ENCODE data around the gene ZG16.
A peak's percentile ranks its signal among the peaks of the same experiment; 100 is the strongest.
"Not testable (repeated sequence)": the region's sequence is repeated elsewhere in the genome, so short reads cannot be mapped to it uniquely, and the experiment has no call there.

ZG16 gene

DNA sequence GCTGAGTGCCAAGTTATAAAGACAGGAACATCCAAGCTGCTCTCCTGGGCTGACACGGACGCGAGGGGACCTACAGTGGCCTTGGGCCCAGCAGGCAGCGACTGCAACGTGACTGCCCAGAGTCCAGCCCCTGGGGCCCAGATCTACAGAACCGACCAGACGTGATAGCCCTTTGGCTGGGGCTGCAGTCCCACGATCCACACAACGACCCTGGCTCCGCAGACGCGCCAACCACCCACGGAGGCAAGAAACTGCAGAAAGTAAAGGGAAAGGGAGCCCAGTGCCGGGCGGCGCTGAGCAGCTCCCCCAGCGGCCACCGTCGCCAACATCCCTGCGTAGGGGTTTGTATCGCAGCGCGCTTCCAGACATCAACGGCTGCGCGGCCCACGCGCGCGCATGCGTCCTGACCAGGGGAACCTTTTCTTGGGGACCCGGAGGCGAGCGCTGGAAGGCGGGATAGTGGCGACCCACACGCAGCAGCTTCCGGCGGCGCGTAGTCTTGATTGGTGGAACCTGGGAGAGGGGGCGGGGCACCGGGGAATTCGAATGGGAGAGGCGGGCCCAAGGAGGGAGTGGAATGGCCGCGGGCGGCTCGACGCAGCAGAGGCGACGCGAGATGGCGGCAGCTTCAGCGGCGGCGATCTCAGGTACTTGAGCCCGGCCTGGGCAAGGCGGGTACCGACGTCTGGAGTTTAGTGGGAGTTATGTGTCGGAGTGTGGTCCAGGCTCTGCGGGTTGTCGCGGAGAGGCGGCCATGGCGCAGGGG lies 12.3 kb downstream of the ZG16 start, which contains the start of gene KIF22:
Gene KIF22, plus strand, starts transcription at position 569 of the 766 bp plus-strand sequence. Its CDS starts 9 bp downstream, at position 578.
- DNase-seq: peak; percentile 99

DNA sequence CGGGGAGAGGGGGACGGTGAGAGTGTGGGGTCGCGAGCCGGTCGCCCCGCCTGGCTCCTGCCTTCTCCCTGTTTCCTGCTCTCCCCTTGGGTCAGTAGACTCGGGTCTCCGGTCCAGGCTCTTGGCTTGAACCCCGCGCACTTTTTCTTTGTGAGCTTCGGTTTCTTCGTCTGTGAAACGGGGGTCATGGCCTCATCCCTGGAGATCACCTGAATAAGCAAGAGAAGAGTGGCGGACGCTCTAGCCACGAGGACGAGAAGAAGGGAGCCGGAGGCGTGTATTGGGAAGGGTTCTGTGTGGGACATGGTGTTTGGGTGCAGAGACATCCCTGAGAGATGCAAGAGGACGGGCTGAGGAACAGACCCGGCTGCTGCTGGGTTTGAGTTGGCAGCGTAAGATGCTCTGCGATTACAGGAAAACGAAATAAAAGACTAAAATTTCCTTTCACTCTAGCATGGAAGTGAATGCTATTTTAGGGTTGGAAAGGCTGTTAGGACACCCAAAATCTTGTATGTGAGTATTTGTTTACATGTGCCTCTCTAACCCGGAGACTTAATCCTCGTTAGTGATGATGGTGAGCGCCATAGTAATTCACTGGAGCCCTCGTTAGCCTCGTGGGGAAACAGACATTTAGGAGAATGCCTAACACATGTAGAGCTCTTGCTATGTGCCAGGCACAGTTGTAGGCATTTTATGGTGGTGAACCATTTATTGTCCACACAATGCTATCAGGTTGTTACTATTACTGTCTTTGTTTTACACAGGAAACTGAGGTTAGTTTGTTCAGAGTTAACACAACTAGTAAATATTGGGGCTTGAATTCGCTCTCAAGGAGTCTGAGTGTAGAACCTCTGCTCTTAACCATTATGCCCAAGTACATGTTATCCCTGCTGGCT lies 13.1 kb downstream of the ZG16 start:
- DNase-seq: no peak

DNA sequence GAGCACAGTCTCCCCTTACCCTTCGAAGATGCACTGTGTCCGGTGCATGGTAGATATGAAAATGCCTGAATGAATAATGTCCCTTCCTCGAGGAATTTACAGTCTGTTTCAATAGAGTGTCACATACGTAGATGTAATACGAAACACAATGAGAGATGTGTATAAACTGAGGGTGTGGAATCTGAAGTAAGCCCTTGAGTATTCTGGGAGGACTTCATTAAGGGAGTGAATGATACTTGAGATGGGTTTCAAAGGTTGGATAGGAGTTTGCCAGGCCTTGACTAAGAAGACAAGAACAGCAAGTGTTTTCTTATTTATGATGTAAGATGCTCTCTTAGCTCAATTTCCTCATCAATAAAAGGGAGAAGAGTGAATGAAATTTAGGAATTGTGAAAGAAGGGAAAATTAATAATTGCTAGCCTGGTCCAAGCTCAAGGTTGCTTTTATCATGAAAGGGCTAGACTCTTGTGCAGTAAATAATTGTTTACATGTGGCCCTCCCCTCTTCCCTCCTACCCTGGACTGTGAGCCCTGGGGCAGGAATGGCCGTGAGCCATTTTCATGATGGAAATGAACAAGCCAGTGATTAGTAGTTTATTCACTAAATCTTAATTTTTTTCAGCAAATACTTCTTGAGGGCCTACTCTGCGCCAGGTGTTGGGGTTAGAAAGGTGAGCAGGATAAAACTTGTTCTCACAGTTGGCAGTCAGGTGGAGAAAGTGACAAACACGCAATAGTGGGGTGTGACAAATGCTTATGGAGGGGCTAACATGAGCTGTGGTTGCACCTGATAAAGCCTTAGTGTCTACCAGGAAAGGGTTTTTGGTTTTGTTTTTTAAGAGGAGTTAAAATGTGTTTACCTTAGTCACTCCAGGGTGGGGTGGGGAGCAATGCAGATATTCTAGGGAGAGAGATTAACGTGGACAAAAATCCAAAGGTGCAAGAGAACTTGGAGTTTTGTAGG lies 14.1 kb downstream of the ZG16 start:
- no peak for DNase-seq

DNA sequence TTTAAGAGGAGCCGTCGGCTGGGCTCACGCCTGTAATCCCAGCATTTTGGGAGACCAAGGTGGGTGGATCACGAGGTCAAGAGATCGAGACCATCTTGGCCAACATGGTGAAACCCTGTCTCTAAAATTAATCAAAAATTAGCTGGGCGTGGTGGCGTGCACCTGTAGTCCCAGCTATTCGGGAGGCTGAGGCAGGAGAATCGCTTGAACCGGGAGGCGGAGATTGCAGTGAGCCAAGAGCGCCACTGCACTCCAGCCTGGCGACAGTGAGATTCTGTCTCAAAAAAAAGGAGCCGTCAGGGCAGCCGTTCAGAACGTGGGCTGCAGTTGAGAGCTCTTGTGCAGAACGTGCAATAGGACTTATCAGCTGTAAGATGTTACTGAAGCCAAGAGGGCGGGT lies 15.1 kb downstream of the ZG16 start:
- not testable (repeated sequence) for DNase-seq

DNA sequence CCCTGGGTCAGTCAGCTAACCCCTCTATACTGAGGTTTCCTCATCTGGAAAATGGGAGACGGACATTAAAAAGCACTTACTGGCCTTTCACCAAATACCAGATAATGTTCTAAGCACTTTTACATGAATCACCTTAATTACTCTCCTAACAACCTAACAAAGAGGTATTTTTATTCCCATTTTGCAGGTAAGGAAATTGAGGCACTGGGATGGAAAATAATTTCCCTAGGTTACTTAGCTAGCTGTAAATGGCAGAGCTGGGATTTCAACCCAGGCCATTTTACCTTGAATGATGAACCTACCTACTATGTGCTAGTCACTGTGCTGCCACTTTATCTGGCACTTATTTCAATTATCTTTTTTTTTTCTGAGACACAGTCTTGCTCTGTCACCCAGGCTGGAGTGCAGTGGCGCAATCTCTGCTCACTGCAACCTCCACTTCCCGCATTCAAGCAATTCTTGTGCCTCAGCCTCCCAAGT lies 16.2 kb downstream of the ZG16 start:
- DNase-seq: no peak

- DNase-seq: no peak
Observed at GRCh38 chr16:29802416-29802935, 24.4 kb downstream of the ZG16 start.

- DNase-seq: no peak
Observed at GRCh38 chr16:29804020-29804419, 26.0 kb downstream of the ZG16 start.

DNA sequence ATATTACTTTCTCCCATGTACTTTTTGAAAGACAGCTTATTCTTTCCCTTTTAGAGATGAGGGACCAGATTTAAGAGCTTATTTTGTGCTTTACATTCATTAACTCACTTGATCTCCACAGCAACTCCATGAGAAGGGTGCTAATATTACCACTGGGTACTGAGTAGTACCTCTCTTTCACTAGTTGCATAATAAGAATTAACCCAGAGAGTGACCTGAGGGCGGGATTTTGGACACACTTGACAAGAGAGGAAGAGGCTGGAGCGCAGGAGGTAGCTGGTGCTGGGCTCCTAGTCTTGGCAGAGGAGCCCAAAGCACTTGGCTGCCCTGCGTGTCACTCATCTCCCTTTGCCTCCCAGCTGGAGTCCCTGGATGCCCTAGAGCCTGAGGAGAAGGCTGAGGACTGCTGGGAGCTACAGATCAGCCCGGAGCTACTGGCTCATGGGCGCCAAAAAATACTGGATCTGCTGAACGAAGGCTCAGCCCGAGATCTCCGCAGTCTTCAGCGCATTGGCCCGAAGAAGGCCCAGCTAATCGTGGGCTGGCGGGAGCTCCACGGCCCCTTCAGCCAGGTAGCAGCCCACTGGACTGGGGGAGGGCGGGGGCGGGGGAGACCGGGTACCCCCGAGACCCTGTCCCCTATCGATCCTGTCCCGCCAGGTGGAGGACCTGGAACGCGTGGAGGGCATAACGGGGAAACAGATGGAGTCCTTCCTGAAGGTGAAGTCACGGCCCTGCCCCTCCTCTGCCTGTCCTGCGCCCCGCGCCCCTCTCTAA lies 26.6 kb downstream of the ZG16 start:
- peak; percentile 78 for DNase-seq

- peak; percentile 96 for DNase-seq
Observed at GRCh38 chr16:29805232-29806098, 27.4 kb downstream of the ZG16 start.

DNA sequence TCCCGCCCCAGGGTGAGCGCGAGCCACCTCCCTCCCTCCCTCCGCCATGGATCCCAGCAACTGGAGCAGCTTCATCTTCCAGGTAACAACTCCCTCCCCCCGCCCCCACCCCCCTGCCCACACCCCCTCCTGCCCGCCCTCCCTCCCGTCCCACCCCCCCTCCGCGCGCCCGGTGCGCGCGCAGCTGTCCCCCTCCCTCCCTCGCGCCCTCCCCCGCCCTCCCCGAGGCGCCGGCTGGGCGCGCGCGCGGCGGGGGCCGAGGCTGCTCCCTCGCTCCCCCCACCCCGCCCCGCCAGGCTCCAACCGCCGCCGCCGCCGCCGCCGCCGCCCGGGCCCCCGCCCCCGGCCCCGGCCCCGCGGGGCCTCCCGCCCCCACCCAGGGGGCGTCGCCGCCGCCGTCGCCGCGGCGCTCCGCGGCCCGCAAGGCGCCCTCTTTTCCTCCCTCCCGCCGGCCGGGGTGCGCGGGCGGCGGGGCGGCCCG lies 28.1 kb downstream of the ZG16 start, which contains the start of gene MAZ:
Gene MAZ, plus strand, starts transcription at position 431 of the 481 bp plus-strand sequence. CDS start 173 bp downstream, outside the sequence.
- peak; percentile 94 for DNase-seq

DNA sequence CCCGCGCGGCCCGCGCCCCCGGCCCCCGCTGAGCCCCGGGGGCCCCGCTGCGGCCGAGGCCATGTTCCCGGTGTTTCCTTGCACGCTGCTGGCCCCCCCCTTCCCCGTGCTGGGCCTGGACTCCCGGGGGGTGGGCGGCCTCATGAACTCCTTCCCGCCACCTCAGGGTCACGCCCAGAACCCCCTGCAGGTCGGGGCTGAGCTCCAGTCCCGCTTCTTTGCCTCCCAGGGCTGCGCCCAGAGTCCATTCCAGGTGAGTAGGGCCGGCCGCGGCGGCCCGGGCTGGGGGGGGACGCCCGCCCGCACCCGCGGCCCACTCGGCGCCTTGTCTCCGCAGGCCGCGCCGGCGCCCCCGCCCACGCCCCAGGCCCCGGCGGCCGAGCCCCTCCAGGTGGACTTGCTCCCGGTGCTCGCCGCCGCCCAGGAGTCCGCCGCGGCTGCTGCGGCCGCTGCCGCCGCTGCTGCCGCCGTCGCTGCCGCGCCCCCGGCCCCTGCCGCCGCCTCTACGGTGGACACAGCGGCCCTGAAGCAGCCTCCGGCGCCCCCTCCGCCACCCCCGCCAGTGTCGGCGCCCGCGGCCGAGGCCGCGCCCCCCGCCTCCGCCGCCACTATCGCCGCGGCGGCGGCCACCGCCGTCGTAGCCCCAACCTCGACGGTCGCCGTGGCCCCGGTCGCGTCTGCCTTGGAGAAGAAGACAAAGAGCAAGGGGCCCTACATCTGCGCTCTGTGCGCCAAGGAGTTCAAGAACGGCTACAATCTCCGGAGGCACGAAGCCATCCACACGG lies 28.8 kb downstream of the ZG16 start:
- peak; percentile 73 for DNase-seq

GRCh38 chr16:29807426-29808218 lies 29.6 kb downstream of the ZG16 start:
- DNase-seq: peak; percentile 92

DNA sequence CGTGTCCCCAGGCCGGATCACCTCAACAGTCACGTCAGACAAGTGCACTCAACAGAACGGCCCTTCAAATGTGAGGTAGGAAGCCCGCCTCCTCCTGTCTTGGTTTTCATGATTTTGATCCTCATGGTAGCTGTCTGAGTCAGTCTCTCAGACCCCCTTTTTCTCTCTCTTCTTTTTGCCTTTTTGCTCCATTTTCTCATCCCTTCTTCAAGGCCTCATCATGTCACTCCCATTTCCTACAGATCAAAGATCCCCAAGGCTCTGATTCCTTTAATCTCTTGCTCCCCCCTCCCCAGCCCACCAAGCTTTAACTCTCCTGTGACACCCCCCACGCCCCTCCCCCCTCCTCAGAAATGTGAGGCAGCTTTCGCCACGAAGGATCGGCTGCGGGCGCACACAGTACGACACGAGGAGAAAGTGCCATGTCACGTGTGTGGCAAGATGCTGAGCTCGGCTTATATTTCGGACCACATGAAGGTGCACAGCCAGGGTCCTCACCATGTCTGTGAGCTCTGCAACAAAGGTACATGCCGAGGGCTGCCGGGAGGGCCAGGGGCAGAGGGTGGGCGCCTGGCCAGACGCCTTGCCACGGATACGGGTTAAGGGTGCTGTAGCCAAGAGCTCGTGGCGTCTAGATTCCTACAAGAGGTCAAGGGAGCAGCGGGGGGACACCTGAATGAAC lies 30.3 kb downstream of the ZG16 start:
- DNase-seq: no peak

GRCh38 chr16:29809031-29809747 lies 31.1 kb downstream of the ZG16 start:
- DNase-seq: no peak

DNA sequence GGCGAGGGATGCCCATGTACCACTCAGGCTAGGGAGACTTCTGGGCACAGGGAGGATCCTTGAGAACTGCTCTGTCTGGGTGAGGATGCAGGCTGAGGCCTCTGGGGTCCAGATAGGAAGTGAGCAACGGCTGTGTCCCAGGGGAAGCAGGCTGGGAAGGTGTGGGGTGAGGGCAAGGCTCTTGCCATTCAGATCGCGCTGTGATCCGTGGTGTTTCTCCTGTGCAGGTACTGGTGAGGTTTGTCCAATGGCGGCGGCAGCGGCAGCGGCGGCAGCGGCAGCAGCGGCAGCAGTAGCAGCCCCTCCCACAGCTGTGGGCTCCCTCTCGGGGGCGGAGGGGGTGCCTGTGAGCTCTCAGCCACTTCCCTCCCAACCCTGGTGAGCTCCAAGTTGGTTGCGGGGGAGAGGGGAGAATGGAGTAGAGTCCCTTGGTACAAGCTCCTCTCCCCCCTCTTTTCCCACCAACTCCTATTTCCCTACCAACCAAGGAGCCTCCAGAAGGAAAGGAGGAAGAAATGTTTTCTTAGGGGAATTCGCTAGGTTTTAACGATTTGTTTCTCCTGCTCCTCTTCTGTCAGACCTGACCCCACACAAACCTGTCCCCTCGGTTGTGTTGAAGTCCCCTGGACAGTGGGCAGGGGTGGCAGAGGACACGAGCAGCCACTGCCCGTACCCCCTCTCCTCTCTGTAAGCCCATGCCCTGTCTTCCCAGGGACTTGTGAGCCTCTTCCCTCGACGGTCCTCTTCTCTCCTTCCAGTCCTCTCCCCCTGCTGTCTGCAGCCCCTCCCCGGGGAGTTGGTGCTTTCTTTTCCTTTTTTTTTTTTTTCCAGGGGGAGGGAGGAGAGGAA lies 32.0 kb downstream of the ZG16 start:
- DNase-seq: no peak

DNA sequence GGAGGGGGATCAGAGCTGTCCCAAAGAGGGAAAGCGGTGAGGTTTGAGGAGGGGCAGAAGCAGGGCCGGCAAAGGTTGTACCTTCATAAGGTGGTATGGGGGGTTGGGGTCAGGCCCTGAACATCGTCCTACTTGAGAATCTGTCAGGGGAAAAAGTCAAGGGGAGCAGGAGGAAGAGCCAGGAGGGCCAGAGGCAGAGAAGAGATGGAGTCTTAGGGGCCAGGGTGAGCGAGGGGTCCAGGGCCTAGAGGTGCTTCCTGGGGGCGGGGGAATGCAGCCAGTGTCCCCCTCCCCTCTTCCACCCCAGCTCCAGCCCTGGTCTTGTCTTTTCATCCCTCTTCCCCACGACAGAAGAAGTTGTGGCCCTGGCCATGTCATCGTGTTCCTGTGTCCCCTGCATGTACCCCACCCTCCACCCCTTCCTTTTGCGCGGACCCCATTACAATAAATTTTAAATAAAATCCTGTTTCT lies 32.7 kb downstream of the ZG16 start:
- no peak for DNase-seq
